ENCODE results near the gene CIC.
"Not testable (repeated sequence)": the region's sequence is repeated elsewhere in the genome, so short reads cannot be mapped to it uniquely, and the experiment has no call there.

GRCh38 chr19:42331333-42331732 lies 62.3 kb downstream of the CIC start:
- not testable (repeated sequence) for TF ChIP-seq CTCF, POLR2A (IDR thresholded peaks at IDR 0.05)
